ENCODE data around the gene TEDDM1. TPM values are rescaled to one million over a fixed set of nuclear protein-coding genes. Genes with fewer than 3 reads are reported as not detected.

The TEDDM1 gene
- total RNA-seq, 1 donor from 2014 or later = not detected

DNA sequence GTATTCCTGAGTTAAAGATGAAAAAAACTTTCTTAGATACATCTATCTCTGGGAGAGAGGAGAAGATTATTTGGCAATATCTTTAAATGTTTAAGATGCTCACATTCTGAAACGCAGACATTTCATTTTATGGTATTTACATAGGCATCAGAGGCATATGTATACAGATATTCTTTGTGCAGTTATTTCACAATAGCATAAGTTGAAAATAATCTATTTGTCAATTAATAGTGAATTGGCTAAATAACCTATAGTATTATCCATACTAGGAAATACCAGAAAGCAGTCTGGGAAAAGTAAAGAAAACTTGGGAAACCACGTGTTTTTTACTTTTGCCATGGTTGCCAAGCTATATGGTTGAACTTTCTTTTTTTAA is 44.8 kb downstream of the TEDDM1 start:
- intact Hi-C loops (cut with DNase I) = no loop called here
- ATAC-seq (ENCODE audit: poor library complexity) (no peak), DNase-seq (no peak)

GRCh38 chr1:182351790-182352364 is 48.6 kb downstream of the TEDDM1 start:
- intact Hi-C loops (cut with DNase I) = no loop called here
- ATAC-seq (ENCODE audit: poor library complexity) (no peak), DNase-seq (no peak)

DNA sequence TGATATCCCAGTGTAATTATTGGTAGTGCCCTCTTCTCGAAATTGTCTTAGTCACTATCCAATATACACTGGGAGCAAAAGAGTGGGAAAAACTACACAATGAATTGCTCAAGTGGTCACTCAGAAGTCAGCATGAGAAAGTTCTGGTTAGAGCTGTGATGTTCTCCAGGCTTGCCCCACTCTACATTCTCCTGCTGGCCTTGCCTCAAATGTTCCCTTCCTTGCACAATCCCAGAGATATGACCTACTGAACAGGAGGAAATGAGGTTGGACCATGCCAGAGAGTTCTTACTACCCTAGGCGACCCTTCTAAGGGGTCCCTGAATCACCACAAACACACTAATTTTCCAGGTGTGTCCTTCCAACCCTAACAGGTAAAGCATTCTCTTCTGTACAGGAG is 49.6 kb downstream of the TEDDM1 start:
- ATAC-seq (ENCODE audit: poor library complexity) (peak; percentile 84), DNase-seq (no peak)
- intact Hi-C loops (cut with DNase I) = no loop called here

DNA sequence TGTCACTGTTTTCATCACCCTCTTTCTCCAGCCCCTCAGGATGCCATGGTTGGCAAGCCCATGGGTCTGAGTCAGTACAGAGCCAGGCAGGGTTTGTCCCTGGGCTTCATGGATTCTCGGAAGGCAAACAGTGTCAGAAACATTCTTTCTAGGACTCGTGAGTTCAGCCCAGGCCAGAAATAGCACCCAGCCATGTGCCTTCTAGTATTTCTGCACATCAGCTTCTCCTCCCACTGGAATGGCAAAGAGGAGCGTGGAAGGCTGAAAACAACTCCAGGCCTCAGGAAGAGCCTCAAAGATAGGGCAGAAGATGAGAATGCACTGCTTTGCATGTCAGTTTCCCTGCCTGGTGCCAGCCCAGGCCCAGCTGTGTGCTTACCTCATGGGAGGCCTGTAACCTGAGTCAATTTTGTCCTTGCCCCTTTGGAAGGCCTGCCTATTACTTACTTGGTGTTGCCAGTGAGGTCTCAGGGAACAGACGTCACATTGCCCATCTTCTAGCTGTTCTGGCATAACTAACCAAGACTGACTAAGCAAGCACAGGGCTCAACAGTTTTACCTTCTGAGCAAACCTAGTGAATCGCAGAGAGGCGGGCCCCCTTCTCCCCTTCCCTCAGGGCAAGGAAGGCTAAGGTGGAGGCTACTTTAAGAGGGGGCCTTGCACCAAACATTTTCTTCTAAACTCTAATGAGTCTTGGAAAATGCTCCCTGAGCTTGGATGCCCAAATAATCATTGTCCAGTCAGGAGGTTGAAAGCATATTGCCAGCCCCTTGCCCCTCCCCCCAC is 51.3 kb downstream of the TEDDM1 start:
- intact Hi-C loops (cut with DNase I) = no loop called here
- ATAC-seq (ENCODE audit: poor library complexity) = peak; percentile 87
- peak; percentile 46 for DNase-seq

Other genes with a start within 250 kb of the TEDDM1 start
- 384 TPM for gene GLUL, start 8.9 kb downstream of the TEDDM1 start, total RNA-seq
- not detected for gene RGSL1, start 49.5 kb upstream of the TEDDM1 start, total RNA-seq
- 3.3 TPM for gene RNASEL, start 188.6 kb upstream of the TEDDM1 start, total RNA-seq
- 1.0 TPM for gene RGS16, start 203.7 kb upstream of the TEDDM1 start, total RNA-seq